ENCODE results near the gene PHF13.
A peak's percentile ranks its signal among the peaks of the same experiment; 100 is the strongest.

Gene PHF13

DNA sequence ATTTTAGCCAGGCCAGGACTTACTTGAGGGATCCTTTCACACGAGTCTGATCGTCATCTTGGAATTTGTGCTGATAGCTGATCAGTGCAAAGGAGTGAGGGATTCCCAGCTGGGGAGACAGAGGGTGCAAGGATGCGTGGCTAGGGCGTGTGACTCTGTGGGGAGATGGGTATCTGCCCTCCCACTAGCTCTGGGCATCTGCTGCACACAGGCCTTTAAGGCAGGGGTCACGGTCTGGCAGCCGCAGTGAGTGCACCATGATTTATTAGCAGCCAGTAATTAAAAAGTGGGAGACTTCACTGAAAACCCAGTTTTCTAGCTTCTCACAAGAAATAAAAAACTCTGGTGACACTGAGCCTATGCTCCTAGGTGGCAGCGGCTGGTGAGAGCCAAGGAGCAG lies 31.5 kb downstream of the PHF13 start:
- no peak for DNase-seq (ENCODE audit: extremely low spot score)
- POLR2A ChIA-PET, result no interaction called here
- TF ChIP-seq CTCF (IDR thresholded peaks at IDR 0.05; ENCODE audit: control extremely low read depth, extremely low read depth, low read depth, missing control alignments), result no peak
- CTCF ChIA-PET, result interaction anchor here (0.9 to 13.5 kb wide), 12 partner anchors 8 to 422 kb away, joined by 3 to 123 read pairs (median 4); partner anchors contain the start of genes NOL9, PLEKHG5 and TAS1R1

GRCh38 chr1:6646499-6647148 lies 33.1 kb downstream of the PHF13 start:
- ChIA-PET CTCF (interaction anchor here (0.6 to 13.5 kb wide), 32 partner anchors 9 to 220 kb away, joined by 3 to 123 read pairs (median 4); partner anchors contain the start of genes KLHL21, NOL9, PLEKHG5 and TAS1R1), POLR2A (interaction anchor here (0.5 kb wide), 1 partner anchor 20 kb away, joined by 3 read pairs; no protein-coding TSS in a partner anchor)
- peak; percentile 63 for DNase-seq (ENCODE audit: extremely low spot score)
- peak; percentile 37 for TF ChIP-seq CTCF (IDR thresholded peaks at IDR 0.05; ENCODE audit: control extremely low read depth, extremely low read depth, low read depth, missing control alignments)

- POLR2A ChIA-PET, result no interaction called here
- CTCF ChIA-PET, result interaction anchor here (1.4 to 13.5 kb wide), 3 partner anchors 12 to 226 kb away, joined by 3 to 123 read pairs (median 3); partner anchors contain the start of gene PLEKHG5
- no peak for TF ChIP-seq CTCF (IDR thresholded peaks at IDR 0.05; ENCODE audit: control extremely low read depth, extremely low read depth, low read depth, missing control alignments)
- no peak for DNase-seq (ENCODE audit: extremely low spot score)
Observed at GRCh38 chr1:6648556-6648955, 35.0 kb downstream of the PHF13 start.

GRCh38 chr1:6651909-6652308 lies 38.4 kb downstream of the PHF13 start:
- CTCF ChIA-PET, result interaction anchor here (0.9 to 13.5 kb wide), 4 partner anchors 17 to 979 kb away, joined by 3 to 123 read pairs (median 3); partner anchors contain the start of genes PLEKHG5 and THAP3
- DNase-seq (ENCODE audit: extremely low spot score), result no peak
- TF ChIP-seq CTCF (IDR thresholded peaks at IDR 0.05; ENCODE audit: control extremely low read depth, extremely low read depth, low read depth, missing control alignments), result no peak
- POLR2A ChIA-PET, result no interaction called here

DNA sequence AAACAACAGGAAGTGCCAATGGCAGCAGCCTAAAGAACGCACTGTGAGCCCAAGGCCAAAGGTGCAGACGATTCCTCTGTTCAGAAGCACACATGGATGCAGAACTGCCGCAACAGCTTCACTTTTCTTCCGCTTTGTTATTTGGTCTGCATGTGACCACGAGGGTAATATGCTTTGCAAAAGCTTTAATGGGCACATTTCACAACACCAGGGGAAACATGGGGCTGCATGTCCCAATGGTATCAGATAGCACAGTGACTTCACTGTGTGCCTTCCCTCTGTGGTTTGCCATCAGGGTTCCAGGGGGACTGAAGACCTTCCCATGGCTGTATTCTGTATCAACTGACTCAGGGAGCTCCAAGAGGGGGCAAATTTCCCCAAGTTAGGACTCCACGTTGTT lies 39.5 kb downstream of the PHF13 start:
- TF ChIP-seq CTCF (IDR thresholded peaks at IDR 0.05; ENCODE audit: control extremely low read depth, extremely low read depth, low read depth, missing control alignments), result no peak
- POLR2A ChIA-PET, result no interaction called here
- DNase-seq (ENCODE audit: extremely low spot score), result no peak
- CTCF ChIA-PET, result interaction anchor here (0.9 to 2.0 kb wide), 3 partner anchors 13 to 167 kb away, joined by 3 to 9 read pairs (median 3); no protein-coding TSS in a partner anchor

DNA sequence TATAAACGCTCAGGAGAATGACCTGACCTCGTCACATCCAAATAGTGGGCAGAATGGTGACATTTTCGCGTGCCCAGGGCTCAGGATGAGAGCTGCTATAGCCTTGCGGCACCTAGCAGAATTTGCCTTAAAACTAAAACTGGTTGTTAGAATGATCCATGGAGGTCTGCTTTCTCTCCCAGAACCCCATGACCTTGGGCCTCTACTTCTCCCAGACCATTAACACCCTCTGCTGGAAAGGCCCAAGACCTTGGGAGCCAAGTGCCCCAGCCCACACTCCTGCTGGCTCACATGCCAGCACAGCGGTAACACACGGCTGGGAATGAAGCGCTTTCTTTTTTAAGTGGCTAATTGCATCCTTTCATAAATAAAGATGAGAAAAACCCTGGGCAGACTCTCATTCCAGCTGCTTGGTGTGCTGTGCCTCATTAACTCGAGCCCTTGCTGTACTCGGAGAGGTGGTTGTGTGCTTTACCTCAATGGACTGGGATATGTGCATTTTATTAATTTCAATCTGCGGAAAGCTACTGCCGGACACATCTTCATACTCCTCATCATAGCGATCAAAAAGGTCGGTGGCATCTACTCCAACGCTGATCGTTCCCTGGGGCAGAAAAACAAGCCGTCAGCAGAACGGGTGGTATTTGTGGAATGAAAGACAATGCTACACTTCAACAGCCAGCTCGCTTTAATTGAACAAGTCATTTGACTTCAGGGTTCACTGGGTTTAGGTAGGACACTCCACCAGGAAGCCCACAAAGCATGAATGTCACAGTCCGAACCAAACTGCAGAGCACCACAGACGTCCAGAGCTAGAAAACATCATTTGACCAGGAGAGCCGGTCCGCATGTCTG lies 40.1 kb downstream of the PHF13 start:
- ChIA-PET CTCF (interaction anchor here (0.9 to 3.3 kb wide), 7 partner anchors 8 to 168 kb away, joined by 3 to 27 read pairs (median 3); no protein-coding TSS in a partner anchor), POLR2A (no interaction called here)
- DNase-seq (ENCODE audit: extremely low spot score), result no peak
- no peak for TF ChIP-seq CTCF (IDR thresholded peaks at IDR 0.05; ENCODE audit: control extremely low read depth, extremely low read depth, low read depth, missing control alignments)

Measured in GM10248 (cell line).